Neural cell (in vitro differentiated cells): ENCODE results near the gene SERINC2.

Experiments used
- EP300 ChIP-seq: fragments of 450-650 bp; conservative IDR thresholded peaks from 2 replicates; pipeline ENCODE4 v1.6.1; 2014; ENCODE audit warnings: antibody characterized with exemption, mild to moderate bottlenecking, moderate library complexity; ENCODE audit not compliant: poor library complexity, severe bottlenecking
- EZH2 ChIP-seq: fragments of 200-600, 300-800 bp; shearing (Covaris generic), sonication (generic); IDR thresholded peaks from 2 replicates; pipeline ENCODE4 v1.6.1; 2014; ENCODE audit warnings: antibody characterized with exemption, low read length, borderline replicate concordance, mild to moderate bottlenecking; ENCODE audit not compliant: insufficient read depth, poor library complexity, severe bottlenecking
- POLR2AphosphoS5 ChIP-seq: IDR thresholded peaks from 2 replicates; pipeline ENCODE4 v1.6.1; 2012
- REST ChIP-seq: IDR thresholded peaks from 2 replicates; pipeline ENCODE4 v1.6.1; 2012; ENCODE audit warnings: borderline replicate concordance
- SMC3 ChIP-seq: fragments of 450-650 bp; conservative IDR thresholded peaks from 2 replicates; pipeline ENCODE4 v1.6.1; 2014; ENCODE audit warnings: antibody characterized with exemption, mild to moderate bottlenecking, moderate library complexity; ENCODE audit not compliant: poor library complexity
- TAF1 ChIP-seq: IDR thresholded peaks from 2 replicates; pipeline ENCODE4 v1.6.1; 2012; ENCODE audit warnings: low read depth
- TF ChIP-seq, protein P1 (sequence below): fragments of 450-650 bp; IDR thresholded peaks from 2 replicates; pipeline ENCODE4 v1.5.1; 2014; ENCODE audit warnings: antibody characterized with exemption, mild to moderate bottlenecking, moderate library complexity; ENCODE audit not compliant: poor library complexity, severe bottlenecking

DNA sequence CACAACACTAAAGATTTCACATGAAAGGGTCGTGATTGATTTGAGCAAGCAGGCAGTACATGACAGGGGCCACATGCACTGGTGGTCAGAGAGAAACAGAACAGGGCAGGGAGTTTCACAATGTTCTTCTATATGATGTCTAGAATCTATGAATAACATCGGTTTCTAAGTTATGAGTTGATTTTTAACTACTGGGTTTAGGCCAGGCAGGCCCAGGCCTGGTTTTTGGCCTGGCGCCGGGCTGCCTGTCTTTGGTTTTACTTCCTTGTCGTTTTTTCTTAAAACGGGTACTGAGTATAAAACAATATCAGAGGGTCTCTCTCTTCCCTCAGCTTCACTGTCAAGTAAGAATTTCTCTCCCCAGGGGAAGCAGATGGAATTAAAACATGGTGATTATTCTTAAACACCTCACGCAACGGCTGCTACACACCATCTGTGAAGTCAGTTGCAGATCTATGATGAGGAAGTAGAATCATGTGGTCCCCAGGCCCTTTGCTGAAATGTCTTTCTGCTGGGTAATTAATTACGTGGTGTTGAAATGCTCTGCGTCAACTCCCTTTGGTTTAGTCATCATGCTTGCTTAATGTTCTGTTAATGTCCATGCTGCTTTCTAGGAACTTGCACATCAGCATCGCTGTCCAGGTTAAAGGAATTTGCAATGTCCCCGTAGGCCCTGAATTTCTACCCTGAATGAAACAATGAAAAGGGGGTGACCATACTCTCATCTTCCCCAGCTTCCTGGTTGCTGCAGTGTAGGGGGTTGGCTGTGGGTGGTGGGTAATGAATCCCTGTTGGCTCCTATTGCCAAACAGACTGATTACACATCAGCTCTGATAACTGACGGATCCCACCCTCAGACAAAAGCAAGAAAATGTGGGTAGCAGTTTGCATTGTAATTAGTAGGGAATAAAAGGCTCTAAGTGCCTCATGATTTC lies 70.3 kb downstream of the SERINC2 start:
- TF ChIP-seq, protein P1, sequence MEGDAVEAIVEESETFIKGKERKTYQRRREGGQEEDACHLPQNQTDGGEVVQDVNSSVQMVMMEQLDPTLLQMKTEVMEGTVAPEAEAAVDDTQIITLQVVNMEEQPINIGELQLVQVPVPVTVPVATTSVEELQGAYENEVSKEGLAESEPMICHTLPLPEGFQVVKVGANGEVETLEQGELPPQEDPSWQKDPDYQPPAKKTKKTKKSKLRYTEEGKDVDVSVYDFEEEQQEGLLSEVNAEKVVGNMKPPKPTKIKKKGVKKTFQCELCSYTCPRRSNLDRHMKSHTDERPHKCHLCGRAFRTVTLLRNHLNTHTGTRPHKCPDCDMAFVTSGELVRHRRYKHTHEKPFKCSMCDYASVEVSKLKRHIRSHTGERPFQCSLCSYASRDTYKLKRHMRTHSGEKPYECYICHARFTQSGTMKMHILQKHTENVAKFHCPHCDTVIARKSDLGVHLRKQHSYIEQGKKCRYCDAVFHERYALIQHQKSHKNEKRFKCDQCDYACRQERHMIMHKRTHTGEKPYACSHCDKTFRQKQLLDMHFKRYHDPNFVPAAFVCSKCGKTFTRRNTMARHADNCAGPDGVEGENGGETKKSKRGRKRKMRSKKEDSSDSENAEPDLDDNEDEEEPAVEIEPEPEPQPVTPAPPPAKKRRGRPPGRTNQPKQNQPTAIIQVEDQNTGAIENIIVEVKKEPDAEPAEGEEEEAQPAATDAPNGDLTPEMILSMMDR = no peak
- no peak for TF ChIP-seq EP300
- no peak for TF ChIP-seq EZH2
- TF ChIP-seq REST = peak; percentile 22
- no peak for TF ChIP-seq TAF1
- TF ChIP-seq POLR2AphosphoS5 = no peak
- no peak for TF ChIP-seq SMC3
